ENCODE data around the gene DOCK4.

DOCK4 gene

GRCh38 chr7:112079122-112079521 is 127.1 kb downstream of the DOCK4 start:
- TF ChIP-seq, protein P1, sequence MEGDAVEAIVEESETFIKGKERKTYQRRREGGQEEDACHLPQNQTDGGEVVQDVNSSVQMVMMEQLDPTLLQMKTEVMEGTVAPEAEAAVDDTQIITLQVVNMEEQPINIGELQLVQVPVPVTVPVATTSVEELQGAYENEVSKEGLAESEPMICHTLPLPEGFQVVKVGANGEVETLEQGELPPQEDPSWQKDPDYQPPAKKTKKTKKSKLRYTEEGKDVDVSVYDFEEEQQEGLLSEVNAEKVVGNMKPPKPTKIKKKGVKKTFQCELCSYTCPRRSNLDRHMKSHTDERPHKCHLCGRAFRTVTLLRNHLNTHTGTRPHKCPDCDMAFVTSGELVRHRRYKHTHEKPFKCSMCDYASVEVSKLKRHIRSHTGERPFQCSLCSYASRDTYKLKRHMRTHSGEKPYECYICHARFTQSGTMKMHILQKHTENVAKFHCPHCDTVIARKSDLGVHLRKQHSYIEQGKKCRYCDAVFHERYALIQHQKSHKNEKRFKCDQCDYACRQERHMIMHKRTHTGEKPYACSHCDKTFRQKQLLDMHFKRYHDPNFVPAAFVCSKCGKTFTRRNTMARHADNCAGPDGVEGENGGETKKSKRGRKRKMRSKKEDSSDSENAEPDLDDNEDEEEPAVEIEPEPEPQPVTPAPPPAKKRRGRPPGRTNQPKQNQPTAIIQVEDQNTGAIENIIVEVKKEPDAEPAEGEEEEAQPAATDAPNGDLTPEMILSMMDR (conservative IDR thresholded peaks at IDR 0.05; ENCODE audit: low read depth, low read length), result no peak

GRCh38 chr7:112076324-112076723 is 129.9 kb downstream of the DOCK4 start:
- peak; percentile 26 for DNase-seq (ENCODE audit: low read depth)
- TF ChIP-seq, protein P1 (conservative IDR thresholded peaks at IDR 0.05; ENCODE audit: low read depth, low read length), result no peak
- H3K4me3 ChIP-seq (ENCODE audit: low read depth, low read length), result no peak overlapping the region

More at GRCh38 chr7:112079122-112079521, 127.1 kb downstream of the DOCK4 start:
- no peak for DNase-seq (ENCODE audit: low read depth)
- no peak overlapping the region for H3K4me3 ChIP-seq (ENCODE audit: low read depth, low read length)

DNA sequence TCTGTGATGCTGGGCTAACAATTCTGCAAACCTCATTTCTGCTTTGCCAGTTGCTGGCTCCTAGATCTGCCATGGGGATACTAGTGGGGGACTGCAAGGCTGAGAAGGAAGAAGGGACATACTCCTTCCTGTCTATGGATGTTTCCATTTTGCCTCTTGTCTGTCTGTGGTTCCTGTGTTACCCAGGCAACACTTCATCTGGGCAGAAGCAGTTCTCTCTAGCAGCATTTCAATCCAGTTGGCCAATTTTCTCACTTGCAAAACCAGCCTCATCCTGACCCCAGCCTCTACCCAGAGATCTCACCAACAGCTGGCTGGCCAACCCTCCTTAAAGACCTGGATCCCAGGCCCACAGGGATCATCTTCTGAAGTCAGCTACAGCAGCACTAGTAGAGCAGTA is 131.7 kb downstream of the DOCK4 start:
- no peak for DNase-seq (ENCODE audit: low read depth)
- no peak overlapping the region for H3K4me3 ChIP-seq (ENCODE audit: low read depth, low read length)
- TF ChIP-seq, protein P1 (conservative IDR thresholded peaks at IDR 0.05; ENCODE audit: low read depth, low read length), result no peak

GRCh38 chr7:112073530-112073929 is 132.7 kb downstream of the DOCK4 start:
- no peak overlapping the region for H3K4me3 ChIP-seq (ENCODE audit: low read depth, low read length)
- DNase-seq (ENCODE audit: low read depth), result peak; percentile 51
- TF ChIP-seq, protein P1 (conservative IDR thresholded peaks at IDR 0.05; ENCODE audit: low read depth, low read length), result no peak

- no peak for DNase-seq (ENCODE audit: low read depth)
- H3K4me3 ChIP-seq (ENCODE audit: low read depth, low read length), result no peak overlapping the region
- TF ChIP-seq, protein P1 (conservative IDR thresholded peaks at IDR 0.05; ENCODE audit: low read depth, low read length), result no peak
Measured at GRCh38 chr7:112072541-112073245, 133.5 kb downstream of the DOCK4 start.

DNA sequence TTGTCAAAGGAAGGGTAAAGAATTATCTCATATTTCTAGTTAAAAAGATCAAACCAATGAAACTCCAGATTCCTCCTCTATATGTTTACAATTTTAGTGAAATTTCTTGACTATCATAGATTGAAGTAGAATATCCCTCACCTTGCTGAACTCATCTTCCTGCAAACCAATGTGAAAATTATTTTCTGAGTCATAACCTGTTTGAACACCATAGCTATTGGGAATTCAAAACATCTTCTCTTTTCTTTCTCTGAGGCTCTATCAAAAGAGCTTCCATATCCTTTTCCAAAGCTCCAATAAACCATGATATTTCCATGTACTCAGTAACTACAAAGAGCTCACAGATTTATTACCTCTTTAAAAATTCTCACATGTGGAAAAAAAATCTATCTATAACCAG is 134.3 kb downstream of the DOCK4 start:
- no peak for DNase-seq (ENCODE audit: low read depth)
- TF ChIP-seq, protein P1 (conservative IDR thresholded peaks at IDR 0.05; ENCODE audit: low read depth, low read length), result no peak
- no peak overlapping the region for H3K4me3 ChIP-seq (ENCODE audit: low read depth, low read length)

- no peak overlapping the region for H3K4me3 ChIP-seq (ENCODE audit: low read depth, low read length)
- TF ChIP-seq, protein P1 (conservative IDR thresholded peaks at IDR 0.05; ENCODE audit: low read depth, low read length), result no peak
- no peak for DNase-seq (ENCODE audit: low read depth)
Measured at GRCh38 chr7:112070674-112071256, 135.4 kb downstream of the DOCK4 start.
